Esophagus (tissue), 2 donors: Measurements from ENCODE around the gene TRAF3. TPM values are rescaled to one million over a fixed set of nuclear protein-coding genes. Genes with fewer than 3 reads are reported as not detected.

Source experiments
- H3K27ac ChIP-seq, 2 donors: one replicate each; pipeline ENCODE4 v1.5.1; 2013; ENCODE audit warnings: low read depth in 2 of 2, mild to moderate bottlenecking in 2 of 2, inconsistent platforms in 1 of 2, low read length in 1 of 2, moderate library complexity in 1 of 2
- H3K27me3 ChIP-seq, 2 donors: one replicate each; pipeline ENCODE4 v1.6.1; 2013; ENCODE audit warnings: low read length in 2 of 2, control low read depth in 1 of 2, mild to moderate bottlenecking in 1 of 2; ENCODE audit not compliant: insufficient read depth in 2 of 2, control insufficient read depth in 1 of 2
- H3K36me3 ChIP-seq, 2 donors: one replicate each; pipeline ENCODE4 v1.6.1; 2013; ENCODE audit warnings: low read length in 1 of 2; ENCODE audit not compliant: control insufficient read depth in 2 of 2, insufficient read depth in 2 of 2
- H3K4me1 ChIP-seq, 2 donors: one replicate each; pipeline ENCODE4 v1.6.1; 2013; ENCODE audit warnings: low read length in 1 of 2; ENCODE audit not compliant: control insufficient read depth in 2 of 2, insufficient read depth in 2 of 2
- H3K4me3 ChIP-seq, 2 donors: one replicate each; pipeline ENCODE4 v1.5.1; 2013; ENCODE audit warnings: low read length in 2 of 2, mild to moderate bottlenecking in 2 of 2, low read depth in 1 of 2, moderate library complexity in 1 of 2
- H3K9me3 ChIP-seq, 2 donors: one replicate each; pipeline ENCODE4 v1.6.1; 2013; ENCODE audit warnings: mild to moderate bottlenecking in 2 of 2, low read depth in 1 of 2, low read length in 1 of 2, moderate library complexity in 1 of 2; ENCODE audit not compliant: control insufficient read depth in 2 of 2, insufficient read depth in 1 of 2
- WGBS, 2 donors: extraction: QIAGEN DNeasy Blood & Tissue Kit; methylation state at CpG; one replicate each; pipeline ENCODE4 v1.1.7; 2013; 5-methylcytosine and 5-hydroxymethylcytosine counted together
- polyA plus RNA-seq, 2 donors: library from polyadenylated mRNA; stranded (reverse); fragments of 200-250 nt; gene quantifications; one replicate each; pipeline ENCODE4 v1.2.3, GENCODE V29; 2013
- donor health status: healthy with polysubstance abuse.
- donor health status: Bipolar disorder and iron deficiency.

The TRAF3 gene
- polyA plus RNA-seq, 2 donors = 3.8 to 4.9 TPM

GRCh38 chr14:102949062-102949800, 172.0 kb downstream of the TRAF3 start:
- Histone ChIP-seq H3K4me3 (no peak overlapping the region), H3K9me3 (no peaks in the 10 kb centered on the region), H3K27ac (no peak overlapping the region), H3K27me3 (no peaks in the 10 kb centered on the region), H3K36me3 (peaks cover 21 to 75% of the 10 kb centered on the region in 2 donors), H3K4me1 (peaks cover 5 to 6% of the 10 kb centered on the region in 2 donors)
- WGBS, 2 donors = 62 to 74% methylated on average over 28 of the region's 28 CpGs

- Histone ChIP-seq H3K27me3 (no peaks in the 10 kb centered on the region), H3K4me3 (no peak overlapping the region), H3K36me3 (peaks cover 28 to 70% of the 10 kb centered on the region in 2 donors), H3K27ac (no peak overlapping the region), H3K9me3 (no peaks in the 10 kb centered on the region), H3K4me1 (peaks cover 5 to 6% of the 10 kb centered on the region in 2 donors)
- 54 to 66% methylated on average over 23 of the region's 23 CpGs for WGBS, 2 donors
These were observed 172.7 kb downstream of the TRAF3 start for GRCh38 chr14:102949801-102950451.

GRCh38 chr14:102951034-102951433, 173.8 kb downstream of the TRAF3 start:
- WGBS, 2 donors = 78 to 83% methylated on average over 10 of the region's 10 CpGs
- H3K9me3 ChIP-seq = no peaks in the 10 kb centered on the region
- H3K27me3 ChIP-seq = no peaks in the 10 kb centered on the region
- no peak overlapping the region for H3K27ac ChIP-seq
- H3K4me3 ChIP-seq = no peak overlapping the region
- peaks cover 29 to 61% of the 10 kb centered on the region in 2 donors for H3K36me3 ChIP-seq
- H3K4me1 ChIP-seq = peaks cover 5 to 6% of the 10 kb centered on the region in 2 donors

GRCh38 chr14:102951799-102952198, 174.6 kb downstream of the TRAF3 start:
- 76 to 77% methylated on average over 8 of the region's 8 CpGs for WGBS, 2 donors
- H3K4me3 ChIP-seq = no peak overlapping the region
- H3K4me1 ChIP-seq = peaks cover 5 to 6% of the 10 kb centered on the region in 2 donors
- no peak overlapping the region for H3K27ac ChIP-seq
- no peaks in the 10 kb centered on the region for H3K27me3 ChIP-seq
- peaks cover 24 to 58% of the 10 kb centered on the region in 2 donors for H3K36me3 ChIP-seq
- H3K9me3 ChIP-seq = no peaks in the 10 kb centered on the region

GRCh38 chr14:102952276-102952675, 175.0 kb downstream of the TRAF3 start:
- peaks cover 24 to 58% of the 10 kb centered on the region in 2 donors for H3K36me3 ChIP-seq
- WGBS, 2 donors = 91 to 95% methylated on average over 6 of the region's 6 CpGs

GRCh38 chr14:102953100-102953499, 175.9 kb downstream of the TRAF3 start:
- Histone ChIP-seq H3K36me3 (peaks cover 24 to 61% of the 10 kb centered on the region in 2 donors), H3K27ac (no peak overlapping the region), H3K4me3 (no peak overlapping the region), H3K27me3 (no peaks in the 10 kb centered on the region), H3K4me1 (peaks cover 5 to 6% of the 10 kb centered on the region in 2 donors), H3K9me3 (no peaks in the 10 kb centered on the region)
- 89 to 90% methylated on average over 15 of the region's 15 CpGs for WGBS, 2 donors

More at GRCh38 chr14:102952276-102952675, 175.0 kb downstream of the TRAF3 start:
- H3K4me3 ChIP-seq = no peak overlapping the region
- no peaks in the 10 kb centered on the region for H3K9me3 ChIP-seq
- H3K27me3 ChIP-seq = no peaks in the 10 kb centered on the region
- no peak overlapping the region for H3K27ac ChIP-seq
- H3K4me1 ChIP-seq = peaks cover 5 to 6% of the 10 kb centered on the region in 2 donors

GRCh38 chr14:102954081-102954789, 177.0 kb downstream of the TRAF3 start:
- WGBS, 2 donors = 89 to 91% methylated on average over 18 of the region's 18 CpGs
- H3K27me3 ChIP-seq = no peaks in the 10 kb centered on the region
- no peak overlapping the region for H3K27ac ChIP-seq
- peaks cover 5 to 6% of the 10 kb centered on the region in 2 donors for H3K4me1 ChIP-seq
- peaks cover 19 to 60% of the 10 kb centered on the region in 2 donors for H3K36me3 ChIP-seq
- H3K9me3 ChIP-seq = no peaks in the 10 kb centered on the region
- no peak overlapping the region for H3K4me3 ChIP-seq

GRCh38 chr14:102955636-102956408, 178.6 kb downstream of the TRAF3 start:
- H3K9me3 ChIP-seq = no peaks in the 10 kb centered on the region
- no peaks in the 10 kb centered on the region for H3K27me3 ChIP-seq
- H3K27ac ChIP-seq = no peak overlapping the region
- no peak overlapping the region for H3K4me3 ChIP-seq
- peaks cover 17 to 48% of the 10 kb centered on the region in 2 donors for H3K36me3 ChIP-seq
- no peaks in the 10 kb centered on the region for H3K4me1 ChIP-seq
- WGBS, 2 donors = 77 to 83% methylated on average over 8 of the region's 8 CpGs

GRCh38 chr14:102957222-102957621, 180.0 kb downstream of the TRAF3 start:
- Histone ChIP-seq H3K27me3 (no peaks in the 10 kb centered on the region), H3K4me3 (no peak overlapping the region), H3K4me1 (no peaks in the 10 kb centered on the region), H3K9me3 (no peaks in the 10 kb centered on the region), H3K27ac (no peak overlapping the region), H3K36me3 (peaks cover 21 to 44% of the 10 kb centered on the region in 2 donors)
- 84 to 92% methylated on average over 10 of the region's 10 CpGs for WGBS, 2 donors
